ENCODE measurements around the gene APMAP.

The APMAP gene

GRCh38 chr20:24965065-24965919, 27.3 kb downstream of the APMAP start:
- DNase-seq (ENCODE audit: low read depth): no peak

GRCh38 chr20:24964506-24964840, 28.1 kb downstream of the APMAP start:
- DNase-seq (ENCODE audit: low read depth): no peak

- DNase-seq (ENCODE audit: low read depth): no peak
Observed at GRCh38 chr20:24963672-24964505, 28.7 kb downstream of the APMAP start.

GRCh38 chr20:24962510-24962909, 30.0 kb downstream of the APMAP start:
- DNase-seq (ENCODE audit: low read depth): no peak

GRCh38 chr20:24962182-24962492, 30.4 kb downstream of the APMAP start:
- no peak for DNase-seq (ENCODE audit: low read depth)

GRCh38 chr20:24961384-24962181, 31.0 kb downstream of the APMAP start:
- DNase-seq (ENCODE audit: low read depth): no peak

- DNase-seq (ENCODE audit: low read depth): no peak
Observed at GRCh38 chr20:24960861-24961260, 31.7 kb downstream of the APMAP start.

GRCh38 chr20:24960302-24960801, 32.2 kb downstream of the APMAP start:
- DNase-seq (ENCODE audit: low read depth): no peak

- DNase-seq (ENCODE audit: low read depth): no peak
Observed at GRCh38 chr20:24959591-24960301, 32.8 kb downstream of the APMAP start.

- no peak for DNase-seq (ENCODE audit: low read depth)
Observed at GRCh38 chr20:24958506-24959385, 33.8 kb downstream of the APMAP start.

- no peak for DNase-seq (ENCODE audit: low read depth)
Observed at GRCh38 chr20:24957326-24958016, 35.1 kb downstream of the APMAP start.

- no peak for DNase-seq (ENCODE audit: low read depth)
Observed at GRCh38 chr20:24956001-24956841, 36.3 kb downstream of the APMAP start.

GRCh38 chr20:24955045-24955444, 37.5 kb downstream of the APMAP start:
- no peak for DNase-seq (ENCODE audit: low read depth)

- no peak for DNase-seq (ENCODE audit: low read depth)
Observed at GRCh38 chr20:24954566-24954965, 38.0 kb downstream of the APMAP start.

GRCh38 chr20:24954151-24954550, 38.4 kb downstream of the APMAP start:
- no peak for DNase-seq (ENCODE audit: low read depth)

- DNase-seq (ENCODE audit: low read depth): no peak
Observed at GRCh38 chr20:24953621-24954133, 38.9 kb downstream of the APMAP start.

- DNase-seq (ENCODE audit: low read depth): no peak
Observed at GRCh38 chr20:24953209-24953575, 39.4 kb downstream of the APMAP start.

GRCh38 chr20:24952376-24953208, 40.0 kb downstream of the APMAP start:
- no peak for DNase-seq (ENCODE audit: low read depth)
